ENCODE results near the gene RIPOR2. TPM values are rescaled to one million over a fixed set of nuclear protein-coding genes. Genes with fewer than 3 reads are reported as not detected.

RIPOR2 gene
- total and polyA plus RNA-seq, 2 experiments from 2014 or later, result 3.2 to 3.3 TPM

DNA sequence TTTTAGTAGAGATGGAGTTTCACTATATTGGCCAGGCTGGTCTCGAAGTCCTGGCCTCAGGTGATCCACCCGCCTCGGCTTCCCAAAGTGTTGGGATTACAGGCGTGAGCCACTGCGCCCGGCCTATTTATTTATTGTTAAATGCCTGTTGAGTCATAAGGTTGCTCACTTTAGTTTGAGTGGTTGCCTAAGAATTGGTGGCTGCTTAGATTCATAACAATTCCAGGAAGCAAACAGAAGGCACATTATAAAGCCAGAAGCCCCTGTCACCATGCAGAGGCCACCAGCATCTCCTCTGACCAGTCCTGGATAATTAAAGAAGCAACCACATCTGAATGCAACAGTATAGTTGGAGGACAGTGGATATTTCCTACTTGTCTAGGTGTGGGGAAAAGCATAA is 113.1 kb downstream of the RIPOR2 start:
- no peaks in the 10 kb centered on the region for H3F3A ChIP-seq (ENCODE audit: insufficient read depth)
- no peak overlapping the region for H3K4me3 ChIP-seq
- no peak overlapping the region for H3K4me2 ChIP-seq (ENCODE audit: unreplicated experiment)
- in situ Hi-C loops (cut with MboI), result no loop called here
- no peaks in the 10 kb centered on the region for H3K27me3 ChIP-seq (replicated peaks; ENCODE audit: insufficient read depth)
- H3K27ac ChIP-seq, result no peak overlapping the region
- H3K9ac ChIP-seq, result no peak overlapping the region
- H3K9me3 ChIP-seq (ENCODE audit: low read depth), result no peaks in the 10 kb centered on the region
- no peaks in the 10 kb centered on the region for H3K4me1 ChIP-seq (ENCODE audit: insufficient read depth)
- no peak overlapping the region for H2AFZ ChIP-seq
- H3K9me2 ChIP-seq (ENCODE audit: insufficient read depth), result no peaks in the 10 kb centered on the region
- H3K79me2 ChIP-seq (ENCODE audit: insufficient read depth), result no peaks in the 10 kb centered on the region
- 86 to 96% methylated on average over 6 of the region's 6 CpGs for WGBS, 2 experiments (ENCODE audit: low coverage in 1 of 2, low lambda C conversion rate in 2 of 2, missing lambda C conversion rate in 2 of 2)
- TF ChIP-seq EZH2phosphoT487 (IDR thresholded peaks at IDR 0.05; ENCODE audit: insufficient read depth, low read depth) (no peak), EZH2 (IDR thresholded peaks at IDR 0.05; ENCODE audit: insufficient read depth, poor library complexity, severe bottlenecking) (no peak)
- no peaks in the 10 kb centered on the region for H3K36me3 ChIP-seq (ENCODE audit: low read depth)
- H4K20me1 ChIP-seq (ENCODE audit: insufficient read depth), result no peaks in the 10 kb centered on the region
- peak; percentile 56 for DNase-seq

GRCh38 chr6:24821860-24822444 is 113.8 kb downstream of the RIPOR2 start:
- TF ChIP-seq EZH2 (IDR thresholded peaks at IDR 0.05; ENCODE audit: insufficient read depth, poor library complexity, severe bottlenecking), result no peak
- TF ChIP-seq EZH2phosphoT487 (IDR thresholded peaks at IDR 0.05; ENCODE audit: insufficient read depth, low read depth), result no peak
- in situ Hi-C loops (cut with MboI), result no loop called here

GRCh38 chr6:24818346-24818745 is 117.4 kb downstream of the RIPOR2 start:
- Histone ChIP-seq H3K4me1 (ENCODE audit: insufficient read depth) (no peaks in the 10 kb centered on the region), H3K4me3 (no peak overlapping the region), H3K9ac (no peak overlapping the region), H3K9me3 (ENCODE audit: low read depth) (no peaks in the 10 kb centered on the region), H3K79me2 (ENCODE audit: insufficient read depth) (no peaks in the 10 kb centered on the region), H3K36me3 (ENCODE audit: low read depth) (no peaks in the 10 kb centered on the region), H3K27me3 (replicated peaks; ENCODE audit: insufficient read depth) (no peaks in the 10 kb centered on the region), H3K27ac (no peak overlapping the region), H2AFZ (no peak overlapping the region), H3F3A (ENCODE audit: insufficient read depth) (no peaks in the 10 kb centered on the region), H3K9me2 (ENCODE audit: insufficient read depth) (no peaks in the 10 kb centered on the region), H3K4me2 (ENCODE audit: unreplicated experiment) (no peak overlapping the region), H4K20me1 (ENCODE audit: insufficient read depth) (no peaks in the 10 kb centered on the region)
- in situ Hi-C loops (cut with MboI), result no loop called here
- 92% methylated on average over 2 of the region's 2 CpGs for WGBS, 2 experiments (ENCODE audit: low coverage in 1 of 2, low lambda C conversion rate in 2 of 2, missing lambda C conversion rate in 2 of 2)
- DNase-seq, result no peak
- TF ChIP-seq EZH2phosphoT487 (IDR thresholded peaks at IDR 0.05; ENCODE audit: insufficient read depth, low read depth) (no peak), EZH2 (IDR thresholded peaks at IDR 0.05; ENCODE audit: insufficient read depth, poor library complexity, severe bottlenecking) (no peak)

More at GRCh38 chr6:24821860-24822444, 113.8 kb downstream of the RIPOR2 start:
- no peaks in the 10 kb centered on the region for H3K79me2 ChIP-seq (ENCODE audit: insufficient read depth)
- no peaks in the 10 kb centered on the region for H3K9me2 ChIP-seq (ENCODE audit: insufficient read depth)
- no peak overlapping the region for H3K4me3 ChIP-seq
- no peak overlapping the region for H2AFZ ChIP-seq
- H3K4me2 ChIP-seq (ENCODE audit: unreplicated experiment), result no peak overlapping the region
- H3K27me3 ChIP-seq (replicated peaks; ENCODE audit: insufficient read depth), result no peaks in the 10 kb centered on the region
- 86 to 94% methylated on average over 3 of the region's 3 CpGs for WGBS, 2 experiments (ENCODE audit: low coverage in 1 of 2, low lambda C conversion rate in 2 of 2, missing lambda C conversion rate in 2 of 2)
- H3K9me3 ChIP-seq (ENCODE audit: low read depth), result no peaks in the 10 kb centered on the region
- no peaks in the 10 kb centered on the region for H3F3A ChIP-seq (ENCODE audit: insufficient read depth)
- H3K36me3 ChIP-seq (ENCODE audit: low read depth), result no peaks in the 10 kb centered on the region
- no peaks in the 10 kb centered on the region for H3K4me1 ChIP-seq (ENCODE audit: insufficient read depth)
- H3K9ac ChIP-seq, result no peak overlapping the region
- H3K27ac ChIP-seq, result no peak overlapping the region
- no peak for DNase-seq
- H4K20me1 ChIP-seq (ENCODE audit: insufficient read depth), result no peaks in the 10 kb centered on the region

- H3K4me1 ChIP-seq (ENCODE audit: insufficient read depth), result no peaks in the 10 kb centered on the region
- no peak overlapping the region for H3K4me3 ChIP-seq
- WGBS, 2 experiments (ENCODE audit: low coverage in 1 of 2, low lambda C conversion rate in 2 of 2, missing lambda C conversion rate in 2 of 2), result 57 to 60% methylated on average over 3 of the region's 3 CpGs
- H4K20me1 ChIP-seq (ENCODE audit: insufficient read depth), result no peaks in the 10 kb centered on the region
- H3K9ac ChIP-seq, result no peak overlapping the region
- H3K4me2 ChIP-seq (ENCODE audit: unreplicated experiment), result no peak overlapping the region
- no peak for DNase-seq
- in situ Hi-C loops (cut with MboI), result no loop called here
- no peak overlapping the region for H3K27ac ChIP-seq
- no peak overlapping the region for H2AFZ ChIP-seq
- no peaks in the 10 kb centered on the region for H3K9me3 ChIP-seq (ENCODE audit: low read depth)
- H3K9me2 ChIP-seq (ENCODE audit: insufficient read depth), result no peaks in the 10 kb centered on the region
- H3K27me3 ChIP-seq (replicated peaks; ENCODE audit: insufficient read depth), result no peaks in the 10 kb centered on the region
- no peak for TF ChIP-seq EZH2 (IDR thresholded peaks at IDR 0.05; ENCODE audit: insufficient read depth, poor library complexity, severe bottlenecking)
- no peak for TF ChIP-seq EZH2phosphoT487 (IDR thresholded peaks at IDR 0.05; ENCODE audit: insufficient read depth, low read depth)
- no peaks in the 10 kb centered on the region for H3K79me2 ChIP-seq (ENCODE audit: insufficient read depth)
- H3K36me3 ChIP-seq (ENCODE audit: low read depth), result no peaks in the 10 kb centered on the region
- H3F3A ChIP-seq (ENCODE audit: insufficient read depth), result no peaks in the 10 kb centered on the region
These were observed 126.0 kb downstream of the RIPOR2 start for GRCh38 chr6:24809728-24810127.

Measured in GM23248 (cell line).